Endothelial cell (in vitro differentiated cells): ENCODE measurements around the gene OTUD7B. TPM values are rescaled to one million over a fixed set of nuclear protein-coding genes. Genes with fewer than 3 reads are reported as not detected.
A peak's percentile ranks its signal among the peaks of the same experiment; 100 is the strongest.

ENCODE experiments used
- DNase-seq: peaks from one replicate; pipeline ENCODE4 v3.0.0; 2021; ENCODE audit warnings: low spot score
- H3K27ac Mint-ChIP-seq: one replicate; pipeline ENCODE4 v1.8.0; 2021; ENCODE audit warnings: mixed read lengths, inconsistent platforms; ENCODE audit not compliant: unreplicated experiment
- H3K27me3 Mint-ChIP-seq: one replicate; pipeline ENCODE4 v1.8.0; 2021; ENCODE audit warnings: mild to moderate bottlenecking, moderate library complexity, mixed read lengths, inconsistent platforms; ENCODE audit not compliant: unreplicated experiment
- H3K36me3 Mint-ChIP-seq: one replicate; pipeline ENCODE4 v1.8.0; 2021; ENCODE audit warnings: mild to moderate bottlenecking, low read depth, mixed read lengths, inconsistent platforms; ENCODE audit not compliant: unreplicated experiment
- H3K4me1 Mint-ChIP-seq: one replicate; pipeline ENCODE4 v1.8.0; 2021; ENCODE audit warnings: mild to moderate bottlenecking, mixed read lengths, inconsistent platforms; ENCODE audit not compliant: unreplicated experiment
- H3K4me3 Mint-ChIP-seq: one replicate; pipeline ENCODE4 v1.8.0; 2021; ENCODE audit warnings: mild to moderate bottlenecking, mixed read lengths, inconsistent platforms; ENCODE audit not compliant: unreplicated experiment
- H3K9me3 Mint-ChIP-seq: one replicate; pipeline ENCODE4 v1.8.0; 2021; ENCODE audit warnings: mixed read lengths, inconsistent platforms; ENCODE audit not compliant: unreplicated experiment
- CTCF ChIP-seq: fragments of 200-600 bp; sonication (generic); IDR thresholded peaks from one replicate; pipeline ENCODE4 v1.5.0; 2021; ENCODE audit warnings: antibody characterized with exemption; ENCODE audit not compliant: unreplicated experiment
- total RNA-seq: library from RNA; stranded (reverse); fragmentation: NEBNext Ultra II Directional; extraction: Animal tissue kit (Norgen Biotek cat#: 25700); gene quantifications from one replicate; pipeline ENCODE4 v1.2.1, GENCODE V29; 2021; ENCODE audit not compliant: unreplicated experiment

The OTUD7B gene
- total RNA-seq, 1 donor from 2014 or later: 20.4 TPM

DNA sequence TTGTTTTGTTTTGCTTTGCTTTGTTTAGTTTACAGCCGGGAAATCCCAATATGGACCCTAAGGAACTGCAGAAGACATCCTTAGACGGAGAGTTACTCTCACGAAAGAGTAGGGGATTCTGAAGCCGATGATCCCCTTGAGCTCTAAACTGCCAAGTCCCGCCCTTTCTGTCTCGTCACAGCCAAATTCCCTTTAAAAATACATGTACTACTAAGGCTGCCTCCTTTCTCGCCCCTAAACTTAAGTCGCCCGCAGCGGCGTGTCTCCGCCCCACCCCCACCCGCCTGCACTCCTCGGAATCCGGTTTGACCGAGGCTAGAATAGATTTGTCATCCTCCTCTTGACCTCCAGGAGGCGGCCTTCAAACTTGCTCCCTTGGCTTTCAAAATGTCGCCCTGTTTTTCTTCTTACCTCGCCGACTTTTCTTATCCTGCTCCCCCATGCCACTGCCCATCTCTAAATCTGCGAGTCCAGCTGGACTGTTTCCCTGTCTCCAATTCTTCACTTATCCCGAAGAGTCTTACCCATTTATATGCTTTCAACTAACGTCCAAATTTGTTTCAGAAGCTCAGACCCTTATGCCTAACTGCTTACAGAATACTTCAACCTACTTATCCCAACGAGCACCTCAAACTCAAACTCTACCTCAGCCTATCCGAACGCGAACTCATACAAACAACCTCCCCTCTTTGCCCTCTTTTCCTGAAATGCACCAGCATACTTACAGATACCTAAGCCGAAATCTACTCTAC, 122.1 kb downstream of the OTUD7B start:
- TF ChIP-seq CTCF: peak; percentile 66
- no peak overlapping the region for H3K4me3 Mint-ChIP-seq
- peak; percentile 76 for DNase-seq
- no peaks in the 10 kb centered on the region for H3K9me3 Mint-ChIP-seq
- no peak overlapping the region for H3K27ac Mint-ChIP-seq
- no peaks in the 10 kb centered on the region for H3K4me1 Mint-ChIP-seq
- no peaks in the 10 kb centered on the region for H3K36me3 Mint-ChIP-seq
- H3K27me3 Mint-ChIP-seq: no peaks in the 10 kb centered on the region

Other genes starting within 250 kb of the OTUD7B start
- gene FCGR1A, start 228.0 kb downstream of the OTUD7B start, total RNA-seq: not detected
- gene BOLA1, start 111.2 kb downstream of the OTUD7B start, total RNA-seq: 7.7 TPM
- 12.7 TPM for gene SV2A, start 92.9 kb downstream of the OTUD7B start, total RNA-seq
- 108 TPM for gene SF3B4, start 82.9 kb downstream of the OTUD7B start, total RNA-seq
- gene MTMR11, start 73.8 kb downstream of the OTUD7B start, total RNA-seq: 10.3 TPM
- 32.5 TPM for gene VPS45, start 57.0 kb upstream of the OTUD7B start, total RNA-seq
- gene PLEKHO1, start 139.2 kb upstream of the OTUD7B start, total RNA-seq: 71.6 TPM
- 35.6 TPM for gene ANP32E, start 225.4 kb upstream of the OTUD7B start, total RNA-seq
- 6.3 TPM for gene CA14, start 247.0 kb upstream of the OTUD7B start, total RNA-seq